PFSK-1 (cell line): ENCODE results near the gene ANKRD13D.

Source experiments
- POLR2AphosphoS5 ChIP-seq: IDR thresholded peaks from 2 replicates; pipeline ENCODE4 v1.6.1; 2012; ENCODE audit warnings: low read depth, mild to moderate bottlenecking, control low read depth, low read length, moderate library complexity
- REST ChIP-seq, 2 experiments: IDR thresholded peaks; 2 replicates each; pipeline versions ENCODE4 v1.6.1 to v1.8.0; 2011 to 2012; ENCODE audit warnings: low read depth in 2 of 2, low read length in 2 of 2, control low read depth in 1 of 2, inconsistent platforms in 1 of 2, mild to moderate bottlenecking in 1 of 2, moderate library complexity in 1 of 2; ENCODE audit not compliant: insufficient read depth in 1 of 2
- SIN3A ChIP-seq: IDR thresholded peaks from 2 replicates; pipeline ENCODE4 v1.6.1; 2012; ENCODE audit warnings: mild to moderate bottlenecking, low read length, moderate library complexity, borderline replicate concordance; ENCODE audit not compliant: insufficient read depth
- TAF1 ChIP-seq: IDR thresholded peaks from 2 replicates; pipeline ENCODE4 v1.6.1; 2012; ENCODE audit warnings: low read length, control low read depth, borderline replicate concordance; ENCODE audit not compliant: insufficient read depth

- TF ChIP-seq REST (IDR thresholded peaks at IDR 0.05; ENCODE audit: insufficient read depth in 1 of 2, low read depth in 2 of 2, low read length in 2 of 2) (no peak), TAF1 (no peak), POLR2AphosphoS5 (no peak), SIN3A (no peak)
Observed at GRCh38 chr11:67323526-67323925, 34.4 kb downstream of the ANKRD13D start.
